WTC11 (cell line): ENCODE measurements around the gene MUC21. TPM values are rescaled to one million over a fixed set of nuclear protein-coding genes. Genes with fewer than 3 reads are reported as not detected.

Source experiments
- ATAC-seq: fragments of 200-7000 bp; cut with Tn5 transposase; 2 replicates; pipeline ENCODE4 v1.10.0; 2021; ENCODE audit warnings: mild to moderate bottlenecking, moderate library complexity
- CTCF ChIA-PET: fragments of 300-600 bp; sonication (Branson Sonifier 250); formaldehyde crosslinking; loops from one replicate; lab custom pipeline; 2021; ENCODE audit warnings: antibody characterized with exemption; lab: Charles Lee
- POLR2A ChIA-PET: fragments of 350-600 bp; sonication (Branson Sonifier 250); formaldehyde crosslinking; loops from one replicate; lab custom pipeline; 2021; ENCODE audit warnings: antibody characterized with exemption; lab: Charles Lee
- DNase-seq: peaks from one replicate; pipeline ENCODE4 v3.0.0; 2021; ENCODE audit warnings: low spot score
- H3K27ac Mint-ChIP-seq: 2 replicates; pipeline ENCODE4 v1.8.0; 2021; ENCODE audit warnings: mixed read lengths
- H3K27me3 Mint-ChIP-seq: 2 replicates; pipeline ENCODE4 v1.8.0; 2021; ENCODE audit warnings: low read depth, mild to moderate bottlenecking, moderate library complexity, mixed read lengths
- H3K36me3 Mint-ChIP-seq: 2 replicates; pipeline ENCODE4 v1.8.0; 2021; ENCODE audit warnings: mixed read lengths
- H3K4me1 Mint-ChIP-seq: 2 replicates; pipeline ENCODE4 v1.8.0; 2022; ENCODE audit warnings: mixed read lengths
- H3K4me3 Mint-ChIP-seq: 2 replicates; pipeline ENCODE4 v1.8.0; 2021; ENCODE audit warnings: mild to moderate bottlenecking, moderate library complexity, mixed read lengths
- H3K9me3 Mint-ChIP-seq: 2 replicates; pipeline ENCODE4 v1.8.0; 2021; ENCODE audit warnings: mixed read lengths
- ATF6 ChIP-seq: sonication (generic); formaldehyde crosslinking; IDR thresholded peaks from 2 replicates; pipeline ENCODE4 v1.8.1; 2023; ENCODE audit warnings: mild to moderate bottlenecking, missing genetic modification reagents
- FOXJ3 ChIP-seq: sonication (generic); formaldehyde crosslinking; IDR thresholded peaks from 2 replicates; pipeline ENCODE4 v1.9.0; 2021; ENCODE audit warnings: missing genetic modification reagents, mild to moderate bottlenecking, borderline replicate concordance
- GABPB1 ChIP-seq: sonication (generic); formaldehyde crosslinking; IDR thresholded peaks from 2 replicates; pipeline ENCODE4 v1.8.1; 2023; ENCODE audit warnings: mild to moderate bottlenecking, missing genetic modification reagents
- GTF2I ChIP-seq: fragments of 250-450 bp; sonication (Bioruptor Pico); conservative IDR thresholded peaks from 2 replicates; pipeline ENCODE4 v1.4.0; 2021; ENCODE audit warnings: mild to moderate bottlenecking
- MXD4 ChIP-seq: fragments of 250-450 bp; sonication (Bioruptor Pico); IDR thresholded peaks from 2 replicates; pipeline ENCODE4 v1.8.0; 2021; ENCODE audit warnings: mild to moderate bottlenecking, moderate library complexity, borderline replicate concordance
- MYBL2 ChIP-seq: sonication (generic); formaldehyde crosslinking; IDR thresholded peaks from 2 replicates; pipeline ENCODE4 v1.8.1; 2023; ENCODE audit warnings: mild to moderate bottlenecking, moderate library complexity, missing genetic modification reagents
- NR1H2 ChIP-seq: sonication (generic); formaldehyde crosslinking; IDR thresholded peaks from 2 replicates; pipeline ENCODE4 v1.9.0; 2021; ENCODE audit warnings: mild to moderate bottlenecking, moderate library complexity, missing genetic modification reagents
- OVOL2 ChIP-seq: fragments of 250-450 bp; sonication (Bioruptor Pico); IDR thresholded peaks from 2 replicates; pipeline ENCODE4 v1.9.0; 2021; ENCODE audit warnings: mild to moderate bottlenecking, borderline replicate concordance
- PRDM15 ChIP-seq: sonication (generic); formaldehyde crosslinking; IDR thresholded peaks from 2 replicates; pipeline ENCODE4 v1.8.0; 2022; ENCODE audit warnings: missing genetic modification reagents
- RELA ChIP-seq: sonication (generic); formaldehyde crosslinking; IDR thresholded peaks from 2 replicates; pipeline ENCODE4 v1.8.1; 2022; ENCODE audit warnings: missing genetic modification reagents, mild to moderate bottlenecking, borderline replicate concordance
- SMAD3 ChIP-seq: sonication (generic); formaldehyde crosslinking; IDR thresholded peaks from 2 replicates; pipeline ENCODE4 v1.8.0; 2022; ENCODE audit warnings: missing genetic modification reagents, mild to moderate bottlenecking, borderline replicate concordance
- TCF7 ChIP-seq: sonication (generic); formaldehyde crosslinking; IDR thresholded peaks from 2 replicates; pipeline ENCODE4 v1.8.0; 2022; ENCODE audit warnings: mild to moderate bottlenecking, low read depth, missing genetic modification reagents, moderate library complexity
- USF1 ChIP-seq: sonication (generic); formaldehyde crosslinking; IDR thresholded peaks from 2 replicates; pipeline ENCODE4 v1.8.0; 2022; ENCODE audit warnings: mild to moderate bottlenecking, missing genetic modification reagents
- ZNF138 ChIP-seq: sonication (generic); formaldehyde crosslinking; conservative IDR thresholded peaks from 2 replicates; pipeline ENCODE4 v1.8.1; 2022; ENCODE audit warnings: mild to moderate bottlenecking, moderate library complexity, missing genetic modification reagents
- ZNF281 ChIP-seq: sonication (generic); formaldehyde crosslinking; IDR thresholded peaks from 2 replicates; pipeline ENCODE4 v1.8.0; 2023; ENCODE audit warnings: mild to moderate bottlenecking, missing genetic modification reagents
- ZNF317 ChIP-seq: sonication (generic); formaldehyde crosslinking; IDR thresholded peaks from 2 replicates; pipeline ENCODE4 v1.8.1; 2023; ENCODE audit warnings: low read depth, mild to moderate bottlenecking, moderate library complexity, missing genetic modification reagents, borderline replicate concordance
- ZNF423 ChIP-seq: fragments of 250-450 bp; sonication (Bioruptor Pico); IDR thresholded peaks from 2 replicates; pipeline ENCODE4 v2.1.2; 2022; ENCODE audit warnings: mild to moderate bottlenecking, moderate library complexity
- total RNA-seq: library from RNA; stranded (reverse); gene quantifications from 3 replicates; pipeline ENCODE4 v1.2.3, GENCODE V29; 2021
- TF ChIP-seq, protein P1 (sequence below): sonication (generic); formaldehyde crosslinking; IDR thresholded peaks from 2 replicates; pipeline ENCODE4 v1.8.1; 2022; ENCODE audit warnings: low read depth, missing genetic modification reagents, borderline replicate concordance
- TF ChIP-seq, protein P2 (sequence below): fragments of 250-450 bp; sonication (Bioruptor Pico); IDR thresholded peaks from 2 replicates; pipeline ENCODE4 v2.1.2; 2022; ENCODE audit warnings: mild to moderate bottlenecking, moderate library complexity
- TF ChIP-seq, protein P3 (sequence below): sonication (generic); formaldehyde crosslinking; IDR thresholded peaks from 2 replicates; pipeline ENCODE4 v1.8.1; 2023; ENCODE audit warnings: mild to moderate bottlenecking, missing genetic modification reagents, moderate library complexity

Gene MUC21
- total RNA-seq, 1 experiment from 2014 or later = not detected

- peaks cover 35% of the 10 kb centered on the region for H3K4me1 Mint-ChIP-seq
- POLR2A ChIA-PET = no interaction called here
- H3K27ac Mint-ChIP-seq = no peak overlapping the region
- TF ChIP-seq USF1 (CRISPR knock-in tag) (no peak), OVOL2 (CRISPR knock-in tag) (no peak), GABPB1 (CRISPR knock-in tag) (no peak), GTF2I (CRISPR knock-in tag) (no peak), TCF7 (CRISPR knock-in tag) (no peak), FOXJ3 (CRISPR knock-in tag) (no peak), ZNF138 (CRISPR knock-in tag) (no peak), PRDM15 (CRISPR knock-in tag) (no peak), ZNF423 (CRISPR knock-in tag) (no peak), NR1H2 (no peak), ATF6 (CRISPR knock-in tag) (no peak), ZNF317 (no peak), MXD4 (CRISPR knock-in tag) (no peak), MYBL2 (CRISPR knock-in tag) (no peak), RELA (CRISPR knock-in tag) (no peak), SMAD3 (CRISPR knock-in tag) (no peak), ZNF281 (CRISPR knock-in tag) (no peak)
- TF ChIP-seq, protein P1, sequence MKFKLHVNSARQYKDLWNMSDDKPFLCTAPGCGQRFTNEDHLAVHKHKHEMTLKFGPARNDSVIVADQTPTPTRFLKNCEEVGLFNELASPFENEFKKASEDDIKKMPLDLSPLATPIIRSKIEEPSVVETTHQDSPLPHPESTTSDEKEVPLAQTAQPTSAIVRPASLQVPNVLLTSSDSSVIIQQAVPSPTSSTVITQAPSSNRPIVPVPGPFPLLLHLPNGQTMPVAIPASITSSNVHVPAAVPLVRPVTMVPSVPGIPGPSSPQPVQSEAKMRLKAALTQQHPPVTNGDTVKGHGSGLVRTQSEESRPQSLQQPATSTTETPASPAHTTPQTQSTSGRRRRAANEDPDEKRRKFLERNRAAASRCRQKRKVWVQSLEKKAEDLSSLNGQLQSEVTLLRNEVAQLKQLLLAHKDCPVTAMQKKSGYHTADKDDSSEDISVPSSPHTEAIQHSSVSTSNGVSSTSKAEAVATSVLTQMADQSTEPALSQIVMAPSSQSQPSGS = no peak
- TF ChIP-seq, protein P2, sequence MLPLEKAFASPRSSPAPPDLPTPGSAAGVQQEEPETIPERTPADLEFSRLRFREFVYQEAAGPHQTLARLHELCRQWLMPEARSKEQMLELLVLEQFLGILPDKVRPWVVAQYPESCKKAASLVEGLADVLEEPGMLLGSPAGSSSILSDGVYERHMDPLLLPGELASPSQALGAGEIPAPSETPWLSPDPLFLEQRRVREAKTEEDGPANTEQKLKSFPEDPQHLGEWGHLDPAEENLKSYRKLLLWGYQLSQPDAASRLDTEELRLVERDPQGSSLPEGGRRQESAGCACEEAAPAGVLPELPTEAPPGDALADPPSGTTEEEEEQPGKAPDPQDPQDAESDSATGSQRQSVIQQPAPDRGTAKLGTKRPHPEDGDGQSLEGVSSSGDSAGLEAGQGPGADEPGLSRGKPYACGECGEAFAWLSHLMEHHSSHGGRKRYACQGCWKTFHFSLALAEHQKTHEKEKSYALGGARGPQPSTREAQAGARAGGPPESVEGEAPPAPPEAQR (CRISPR knock-in tag) = no peak
- TF ChIP-seq, protein P3, sequence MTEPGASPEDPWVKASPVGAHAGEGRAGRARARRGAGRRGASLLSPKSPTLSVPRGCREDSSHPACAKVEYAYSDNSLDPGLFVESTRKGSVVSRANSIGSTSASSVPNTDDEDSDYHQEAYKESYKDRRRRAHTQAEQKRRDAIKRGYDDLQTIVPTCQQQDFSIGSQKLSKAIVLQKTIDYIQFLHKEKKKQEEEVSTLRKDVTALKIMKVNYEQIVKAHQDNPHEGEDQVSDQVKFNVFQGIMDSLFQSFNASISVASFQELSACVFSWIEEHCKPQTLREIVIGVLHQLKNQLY (CRISPR knock-in tag) = no peak
- DNase-seq (no peak), ATAC-seq (no peak)
- CTCF ChIA-PET = interaction anchor here (1.3 to 1.4 kb wide), 3 partner anchors 29 to 142 kb away, joined by 3 to 7 read pairs (median 5); no protein-coding TSS in a partner anchor
- no peaks in the 10 kb centered on the region for H3K36me3 Mint-ChIP-seq
- peaks cover 18% of the 10 kb centered on the region for H3K9me3 Mint-ChIP-seq
- H3K27me3 Mint-ChIP-seq = peaks cover 12% of the 10 kb centered on the region
- H3K4me3 Mint-ChIP-seq = no peak overlapping the region
These were observed 38.2 kb upstream of the MUC21 start for GRCh38 chr6:30945281-30945680.
